Nephron (organoid): ENCODE data around the gene MEX3D.

Experiments
- H3K27ac Mint-ChIP-seq, 3 experiments: 2 replicates each; pipeline ENCODE4 v1.8.0; 2020; ENCODE audit warnings: mixed read lengths in 3 of 3, mild to moderate bottlenecking in 2 of 3, moderate library complexity in 1 of 3
- H3K27me3 Mint-ChIP-seq: 2 replicates; pipeline ENCODE4 v1.8.0; 2021; ENCODE audit warnings: low read depth, mild to moderate bottlenecking, moderate library complexity, mixed read lengths
- H3K36me3 Mint-ChIP-seq: 2 replicates; pipeline ENCODE4 v1.8.0; 2020; ENCODE audit warnings: low read depth, mixed read lengths
- H3K4me1 Mint-ChIP-seq: 2 replicates; pipeline ENCODE4 v1.8.0; 2020; ENCODE audit warnings: mixed read lengths
- H3K4me3 Mint-ChIP-seq, 3 experiments: 2 replicates each; pipeline ENCODE4 v1.8.0; 2020; ENCODE audit warnings: mild to moderate bottlenecking in 3 of 3, mixed read lengths in 3 of 3, moderate library complexity in 2 of 3
- H3K9me3 Mint-ChIP-seq: 2 replicates; pipeline ENCODE4 v1.8.0; 2020; ENCODE audit warnings: mixed read lengths
- CTCF ChIP-seq, 3 experiments: fragments of 200-600 bp; sonication (generic); IDR thresholded peaks; one replicate each; pipeline ENCODE4 v1.5.0; 2021; ENCODE audit warnings: antibody characterized with exemption in 3 of 3; ENCODE audit not compliant: unreplicated experiment in 3 of 3

Gene MEX3D

GRCh38 chr19:1584500-1585242, 16.5 kb upstream of the MEX3D start:
- no peaks in the 10 kb centered on the region for H3K9me3 Mint-ChIP-seq
- no peaks in the 10 kb centered on the region for H3K4me1 Mint-ChIP-seq
- TF ChIP-seq CTCF (IDR thresholded peaks at IDR 0.05; ENCODE audit: unreplicated experiment in 3 of 3) = no peak
- peaks cover 64% of the 10 kb centered on the region for H3K36me3 Mint-ChIP-seq
- no peaks in the 10 kb centered on the region for H3K27me3 Mint-ChIP-seq
- no peak overlapping the region for H3K27ac Mint-ChIP-seq
- H3K4me3 Mint-ChIP-seq = no peak overlapping the region

GRCh38 chr19:1582201-1582600, 14.1 kb upstream of the MEX3D start:
- H3K27ac Mint-ChIP-seq = no peak overlapping the region
- no peaks in the 10 kb centered on the region for H3K27me3 Mint-ChIP-seq
- no peak overlapping the region for H3K4me3 Mint-ChIP-seq
- TF ChIP-seq CTCF (IDR thresholded peaks at IDR 0.05; ENCODE audit: unreplicated experiment in 3 of 3) = no peak
- no peaks in the 10 kb centered on the region for H3K9me3 Mint-ChIP-seq
- no peaks in the 10 kb centered on the region for H3K4me1 Mint-ChIP-seq
- peaks cover 60% of the 10 kb centered on the region for H3K36me3 Mint-ChIP-seq

- no peaks in the 10 kb centered on the region for H3K4me1 Mint-ChIP-seq
- no peak overlapping the region for H3K27ac Mint-ChIP-seq
- no peak overlapping the region for H3K4me3 Mint-ChIP-seq
- no peak for TF ChIP-seq CTCF (IDR thresholded peaks at IDR 0.05; ENCODE audit: unreplicated experiment in 3 of 3)
- H3K36me3 Mint-ChIP-seq = peaks cover 55% of the 10 kb centered on the region
- no peaks in the 10 kb centered on the region for H3K27me3 Mint-ChIP-seq
- no peaks in the 10 kb centered on the region for H3K9me3 Mint-ChIP-seq
Observed at GRCh38 chr19:1580957-1581356, 12.8 kb upstream of the MEX3D start.

- Mint-ChIP-seq H3K4me3 (no peak overlapping the region), H3K27ac (no peak overlapping the region), H3K9me3 (no peaks in the 10 kb centered on the region), H3K27me3 (no peaks in the 10 kb centered on the region), H3K4me1 (no peaks in the 10 kb centered on the region), H3K36me3 (peaks cover 53% of the 10 kb centered on the region)
- no peak for TF ChIP-seq CTCF (IDR thresholded peaks at IDR 0.05; ENCODE audit: unreplicated experiment in 3 of 3)
Observed at GRCh38 chr19:1580382-1580781, 12.3 kb upstream of the MEX3D start.

GRCh38 chr19:1579222-1579621, 11.1 kb upstream of the MEX3D start:
- H3K9me3 Mint-ChIP-seq = no peaks in the 10 kb centered on the region
- TF ChIP-seq CTCF (IDR thresholded peaks at IDR 0.05; ENCODE audit: unreplicated experiment in 3 of 3) = no peak
- no peaks in the 10 kb centered on the region for H3K4me1 Mint-ChIP-seq
- peaks cover 43% of the 10 kb centered on the region for H3K36me3 Mint-ChIP-seq
- H3K27me3 Mint-ChIP-seq = no peaks in the 10 kb centered on the region
- no peak overlapping the region for H3K27ac Mint-ChIP-seq
- H3K4me3 Mint-ChIP-seq = no peak overlapping the region
